ENCODE measurements around the gene PIAS4.

Gene PIAS4

DNA sequence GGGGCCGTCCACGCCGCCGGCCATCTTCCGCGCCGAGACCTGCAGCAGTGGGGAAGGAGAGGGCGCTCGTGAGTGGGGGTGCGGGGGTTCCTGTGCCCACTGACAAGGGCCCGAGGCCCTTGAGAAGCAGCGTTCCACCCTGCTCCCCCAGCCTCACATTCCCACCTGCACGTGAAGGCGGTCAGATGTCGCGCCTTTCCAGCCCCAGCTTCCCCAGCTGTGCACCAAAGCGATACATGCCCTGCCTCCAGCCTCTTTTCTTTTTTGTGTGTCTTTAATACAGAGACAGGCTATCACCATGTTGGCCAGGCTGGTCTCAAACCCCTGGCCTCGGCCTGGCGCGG lies 47.6 kb downstream of the PIAS4 start:
- Histone ChIP-seq H3K9me3 (ENCODE audit: control insufficient read depth in 2 of 2, low read length in 2 of 2) (no peaks in the 10 kb centered on the region), H3K4me1 (ENCODE audit: control insufficient read depth, insufficient read depth, low read length) (peaks cover 49% of the 10 kb centered on the region), H3K27ac (ENCODE audit: low read length) (no peak overlapping the region), H3K27me3 (ENCODE audit: control insufficient read depth in 1 of 2, insufficient read depth in 2 of 2, low read length in 2 of 2) (no peaks in the 10 kb centered on the region), H3K4me3 (ENCODE audit: low read length in 2 of 2) (no peak overlapping the region), H3K9ac (ENCODE audit: low read length in 2 of 2) (no peak overlapping the region), H3K36me3 (ENCODE audit: control insufficient read depth in 2 of 2, insufficient read depth in 2 of 2, low read length in 2 of 2) (peaks cover 26 to 28% of the 10 kb centered on the region in 2 donors)

DNA sequence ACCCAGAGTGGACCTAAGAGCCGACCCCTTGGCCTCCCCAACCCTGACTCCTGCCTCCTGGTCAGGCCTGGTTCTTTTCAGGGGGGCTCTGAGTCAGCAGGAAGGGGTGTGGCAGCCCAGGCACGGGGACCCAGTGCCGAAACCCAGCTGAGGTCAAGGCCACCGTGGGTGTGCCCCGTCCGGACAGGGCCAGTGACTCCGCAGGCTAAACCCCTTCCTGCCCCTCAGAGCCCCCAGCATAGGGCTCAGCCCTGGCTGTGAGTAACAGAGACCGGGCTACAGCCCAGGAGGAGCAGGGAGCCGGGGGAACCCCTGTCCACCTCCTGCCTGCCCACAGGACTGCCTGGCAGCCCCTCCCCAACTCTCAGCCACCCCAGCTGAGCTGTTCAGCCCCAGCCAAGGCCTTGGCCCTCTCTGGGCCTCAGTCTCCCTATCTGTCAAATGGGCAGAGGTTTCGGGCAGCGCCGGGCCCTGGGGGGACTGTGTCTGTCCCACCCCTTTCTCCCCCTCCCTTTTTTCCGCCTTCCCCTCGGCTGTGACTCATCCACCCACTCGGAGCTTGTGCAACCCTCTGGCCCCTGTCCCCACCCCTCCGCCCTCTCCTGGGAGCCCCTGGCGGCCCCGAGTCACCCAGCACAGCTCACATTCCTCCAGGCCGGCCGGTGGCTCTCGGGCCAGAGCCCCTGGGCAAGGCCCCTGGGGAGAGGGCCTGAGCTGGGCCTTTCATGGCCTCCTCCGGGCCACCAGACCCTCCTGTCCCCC lies 50.6 kb downstream of the PIAS4 start:
- H3K27me3 ChIP-seq (ENCODE audit: control insufficient read depth in 1 of 2, insufficient read depth in 2 of 2, low read length in 2 of 2), result no peaks in the 10 kb centered on the region
- peaks cover 67% of the 10 kb centered on the region for H3K4me1 ChIP-seq (ENCODE audit: control insufficient read depth, insufficient read depth, low read length)

DNA sequence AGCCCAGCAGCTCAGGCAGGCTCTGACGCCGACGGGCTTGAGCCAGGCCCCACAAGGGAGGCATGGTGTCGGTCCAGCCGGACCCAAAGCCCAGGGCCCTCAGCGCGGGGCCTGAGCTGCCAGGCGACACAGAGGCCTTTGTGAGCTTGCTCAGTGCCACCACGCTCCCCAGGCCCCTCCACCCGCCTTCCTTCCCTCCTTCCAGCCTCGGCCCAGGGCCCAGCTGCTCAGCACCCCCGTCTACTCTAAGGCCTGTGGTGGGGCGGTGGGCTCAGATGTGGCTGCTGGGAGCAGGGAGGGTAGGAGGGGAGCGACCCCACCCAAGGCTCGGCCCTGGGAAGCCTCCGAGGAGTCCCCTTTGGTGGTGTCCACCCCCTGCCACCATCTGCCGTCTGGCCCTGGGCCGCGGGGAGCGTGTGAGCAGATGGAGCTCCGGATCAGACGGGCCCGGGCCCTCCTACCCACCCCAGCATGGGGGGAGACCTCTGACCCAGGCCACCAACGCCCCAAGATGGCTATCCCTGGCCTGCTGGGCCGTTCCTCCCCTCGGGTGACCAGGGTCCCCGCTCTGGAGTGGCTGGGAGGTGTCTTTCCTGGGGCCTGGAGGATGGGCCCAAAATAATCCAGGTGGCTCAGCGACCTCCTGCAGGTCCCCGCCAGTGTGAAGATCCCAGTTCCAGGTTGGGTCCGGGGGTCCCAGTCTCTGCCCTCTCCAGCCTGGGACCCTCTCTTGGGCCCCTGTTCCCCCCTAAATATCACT lies 51.3 kb downstream of the PIAS4 start:
- Histone ChIP-seq H3K9ac (ENCODE audit: low read length in 2 of 2) (peak overlapping the region; percentile 62 to 69), H3K4me3 (ENCODE audit: low read length in 2 of 2) (peak overlapping the region; percentile 31 to 59), H3K9me3 (ENCODE audit: control insufficient read depth in 2 of 2, low read length in 2 of 2) (no peaks in the 10 kb centered on the region), H3K27me3 (ENCODE audit: control insufficient read depth in 1 of 2, insufficient read depth in 2 of 2, low read length in 2 of 2) (no peaks in the 10 kb centered on the region), H3K27ac (ENCODE audit: low read length) (peak overlapping the region; percentile 90), H3K4me1 (ENCODE audit: control insufficient read depth, insufficient read depth, low read length) (peaks cover 67% of the 10 kb centered on the region), H3K36me3 (ENCODE audit: control insufficient read depth in 2 of 2, insufficient read depth in 2 of 2, low read length in 2 of 2) (peaks cover 9 to 10% of the 10 kb centered on the region in 2 donors)

More for the DNA sequence above, 50.6 kb downstream of the PIAS4 start:
- Histone ChIP-seq H3K9me3 (ENCODE audit: control insufficient read depth in 2 of 2, low read length in 2 of 2) (no peaks in the 10 kb centered on the region), H3K4me3 (ENCODE audit: low read length in 2 of 2) (peak overlapping the region in 1 of 2 donors; percentile 59), H3K27ac (ENCODE audit: low read length) (peak overlapping the region; percentile 90), H3K9ac (ENCODE audit: low read length in 2 of 2) (peak overlapping the region; percentile 42 to 62), H3K36me3 (ENCODE audit: control insufficient read depth in 2 of 2, insufficient read depth in 2 of 2, low read length in 2 of 2) (peaks cover 17 to 18% of the 10 kb centered on the region in 2 donors)

DNA sequence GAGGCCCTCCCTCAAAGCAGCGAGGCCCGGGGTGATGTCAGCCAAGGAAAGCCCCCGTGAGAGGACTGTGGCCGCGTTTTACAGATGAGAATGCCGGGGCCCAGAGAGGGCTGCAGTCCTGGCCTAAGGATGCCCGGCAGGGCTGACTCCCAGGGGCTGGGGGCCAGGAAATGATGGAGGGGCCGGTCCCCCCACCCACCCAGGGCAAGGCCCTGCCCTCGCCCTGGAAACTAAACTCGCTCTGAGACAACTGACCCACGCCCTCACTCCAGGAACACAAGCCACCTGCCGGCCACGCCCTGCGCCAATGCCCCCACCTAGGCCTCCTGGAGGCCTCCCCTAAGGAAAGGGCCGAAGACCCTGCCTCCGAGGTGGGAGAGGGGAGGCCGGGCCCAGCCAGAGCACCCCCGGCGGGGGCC lies 51.9 kb downstream of the PIAS4 start:
- peak overlapping the region; percentile 62 to 69 for H3K9ac ChIP-seq (ENCODE audit: low read length in 2 of 2)
- H3K9me3 ChIP-seq (ENCODE audit: control insufficient read depth in 2 of 2, low read length in 2 of 2), result no peaks in the 10 kb centered on the region
- H3K4me3 ChIP-seq (ENCODE audit: low read length in 2 of 2), result peak overlapping the region in 1 of 2 donors; percentile 59
- H3K27ac ChIP-seq (ENCODE audit: low read length), result peak overlapping the region; percentile 90
- peaks cover 72% of the 10 kb centered on the region for H3K4me1 ChIP-seq (ENCODE audit: control insufficient read depth, insufficient read depth, low read length)
- H3K36me3 ChIP-seq (ENCODE audit: control insufficient read depth in 2 of 2, insufficient read depth in 2 of 2, low read length in 2 of 2), result peaks cover 8% of the 10 kb centered on the region in 2 donors
- no peaks in the 10 kb centered on the region for H3K27me3 ChIP-seq (ENCODE audit: control insufficient read depth in 1 of 2, insufficient read depth in 2 of 2, low read length in 2 of 2)

DNA sequence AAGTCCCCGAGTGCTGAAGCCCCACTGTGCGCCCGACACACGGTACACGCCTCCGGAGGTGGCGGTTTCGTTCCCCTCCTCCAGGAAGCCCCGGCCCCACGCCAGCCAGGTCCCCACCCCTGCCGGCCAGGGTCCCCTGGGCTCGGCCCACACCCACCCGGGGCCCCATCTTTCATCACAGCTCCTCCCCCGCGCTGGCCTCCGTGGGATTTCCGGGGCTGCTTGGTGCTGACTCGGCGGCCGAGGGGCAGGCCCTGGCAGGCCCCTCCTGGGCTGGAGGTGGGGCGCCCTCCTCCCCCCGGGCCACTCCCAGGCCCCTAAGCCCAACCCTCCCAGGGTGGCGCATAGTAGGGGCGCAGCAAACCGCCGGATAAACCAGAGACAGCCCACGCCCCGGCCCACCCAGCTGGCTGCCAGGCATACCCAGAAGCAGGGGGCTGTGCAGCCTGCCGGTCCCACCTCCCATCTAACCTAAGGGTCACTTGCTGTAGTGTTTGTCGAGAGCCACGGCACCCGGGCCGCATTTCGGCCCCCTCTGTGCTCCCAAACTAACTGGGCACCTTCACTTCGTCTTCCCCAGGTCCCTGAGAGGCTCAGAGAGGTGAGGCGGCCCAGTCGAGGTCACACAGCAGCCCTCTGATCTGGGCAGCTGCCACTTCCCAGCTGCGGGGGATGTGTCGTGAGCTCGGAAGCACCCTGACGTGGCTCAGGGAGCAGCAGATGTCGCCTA lies 52.5 kb downstream of the PIAS4 start:
- H3K9ac ChIP-seq (ENCODE audit: low read length in 2 of 2), result peak overlapping the region; percentile 60 to 69
- H3K4me3 ChIP-seq (ENCODE audit: low read length in 2 of 2), result peak overlapping the region in 1 of 2 donors; percentile 80

DNA sequence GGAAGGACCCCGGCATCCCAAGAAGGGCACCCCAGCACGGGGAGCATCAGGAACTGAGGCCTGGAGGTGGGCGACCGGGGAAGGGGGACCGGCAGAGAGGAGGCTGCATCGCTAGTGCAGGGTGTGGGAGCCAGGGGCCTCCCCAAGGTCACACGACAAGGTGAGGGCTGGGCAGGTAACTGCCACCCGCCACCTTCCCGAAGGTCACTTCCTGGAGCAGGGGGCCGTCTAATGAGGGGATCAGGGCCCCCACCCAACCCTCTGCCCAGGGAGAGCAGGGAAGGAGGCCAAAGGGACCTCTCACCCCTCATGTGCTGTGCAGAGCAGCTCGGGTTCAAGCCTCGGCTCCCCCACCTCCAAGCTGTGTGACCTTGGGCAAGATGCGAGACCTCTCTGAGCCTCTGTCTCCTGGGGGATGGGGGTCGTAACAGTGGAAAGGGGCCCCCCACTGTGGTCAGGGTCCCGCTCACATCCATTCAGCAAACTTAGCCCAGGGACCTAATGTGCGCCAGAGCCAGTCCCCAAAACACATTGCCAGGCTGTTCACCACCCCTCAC lies 53.2 kb downstream of the PIAS4 start:
- Histone ChIP-seq H3K4me3 (ENCODE audit: low read length in 2 of 2) (peak overlapping the region; percentile 43 to 80), H3K4me1 (ENCODE audit: control insufficient read depth, insufficient read depth, low read length) (peaks cover 73% of the 10 kb centered on the region), H3K9me3 (ENCODE audit: control insufficient read depth in 2 of 2, low read length in 2 of 2) (no peaks in the 10 kb centered on the region), H3K9ac (ENCODE audit: low read length in 2 of 2) (peak overlapping the region; percentile 60 to 69), H3K36me3 (ENCODE audit: control insufficient read depth in 2 of 2, insufficient read depth in 2 of 2, low read length in 2 of 2) (peaks cover 2 to 3% of the 10 kb centered on the region in 2 donors), H3K27me3 (ENCODE audit: control insufficient read depth in 1 of 2, insufficient read depth in 2 of 2, low read length in 2 of 2) (no peaks in the 10 kb centered on the region), H3K27ac (ENCODE audit: low read length) (peak overlapping the region; percentile 90)

More for the DNA sequence above, 52.5 kb downstream of the PIAS4 start:
- Histone ChIP-seq H3K27ac (ENCODE audit: low read length) (peak overlapping the region; percentile 90), H3K36me3 (ENCODE audit: control insufficient read depth in 2 of 2, insufficient read depth in 2 of 2, low read length in 2 of 2) (peaks cover 3 to 4% of the 10 kb centered on the region in 2 donors), H3K4me1 (ENCODE audit: control insufficient read depth, insufficient read depth, low read length) (peaks cover 74% of the 10 kb centered on the region), H3K9me3 (ENCODE audit: control insufficient read depth in 2 of 2, low read length in 2 of 2) (no peaks in the 10 kb centered on the region), H3K27me3 (ENCODE audit: control insufficient read depth in 1 of 2, insufficient read depth in 2 of 2, low read length in 2 of 2) (no peaks in the 10 kb centered on the region)

DNA sequence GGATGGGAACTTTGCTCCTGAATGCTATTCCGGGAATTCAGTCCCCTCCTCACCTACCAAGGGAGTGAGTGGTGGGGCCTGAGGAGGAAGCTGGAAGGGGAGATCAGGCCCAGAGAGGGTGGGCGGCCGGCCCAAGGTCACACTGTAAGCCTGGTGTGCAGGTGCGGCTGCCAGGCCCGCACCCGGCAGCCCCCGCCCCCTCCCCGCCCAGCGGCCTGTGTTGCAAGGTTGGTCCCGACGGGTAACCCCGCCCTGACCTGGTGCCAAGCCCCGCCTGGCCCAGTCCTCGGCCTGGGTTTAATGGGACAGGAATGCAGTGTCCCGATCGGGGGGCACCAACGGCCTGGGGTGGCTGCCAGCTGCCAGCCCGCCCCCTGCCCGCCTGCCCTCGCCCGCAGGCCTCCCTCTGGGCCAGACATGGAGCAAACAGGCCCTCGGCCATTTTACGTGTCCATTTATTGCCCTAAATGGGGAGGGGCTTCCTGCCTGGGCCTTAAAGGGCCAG lies 53.7 kb downstream of the PIAS4 start:
- H3K4me1 ChIP-seq (ENCODE audit: control insufficient read depth, insufficient read depth, low read length), result peaks cover 68% of the 10 kb centered on the region
- peaks cover 0 to 2% of the 10 kb centered on the region in 2 donors for H3K36me3 ChIP-seq (ENCODE audit: control insufficient read depth in 2 of 2, insufficient read depth in 2 of 2, low read length in 2 of 2)
- peak overlapping the region; percentile 90 for H3K27ac ChIP-seq (ENCODE audit: low read length)
- H3K27me3 ChIP-seq (ENCODE audit: control insufficient read depth in 1 of 2, insufficient read depth in 2 of 2, low read length in 2 of 2), result no peaks in the 10 kb centered on the region
- H3K9ac ChIP-seq (ENCODE audit: low read length in 2 of 2), result peak overlapping the region; percentile 60 to 69
- peak overlapping the region; percentile 49 to 80 for H3K4me3 ChIP-seq (ENCODE audit: low read length in 2 of 2)
- H3K9me3 ChIP-seq (ENCODE audit: control insufficient read depth in 2 of 2, low read length in 2 of 2), result no peaks in the 10 kb centered on the region

DNA sequence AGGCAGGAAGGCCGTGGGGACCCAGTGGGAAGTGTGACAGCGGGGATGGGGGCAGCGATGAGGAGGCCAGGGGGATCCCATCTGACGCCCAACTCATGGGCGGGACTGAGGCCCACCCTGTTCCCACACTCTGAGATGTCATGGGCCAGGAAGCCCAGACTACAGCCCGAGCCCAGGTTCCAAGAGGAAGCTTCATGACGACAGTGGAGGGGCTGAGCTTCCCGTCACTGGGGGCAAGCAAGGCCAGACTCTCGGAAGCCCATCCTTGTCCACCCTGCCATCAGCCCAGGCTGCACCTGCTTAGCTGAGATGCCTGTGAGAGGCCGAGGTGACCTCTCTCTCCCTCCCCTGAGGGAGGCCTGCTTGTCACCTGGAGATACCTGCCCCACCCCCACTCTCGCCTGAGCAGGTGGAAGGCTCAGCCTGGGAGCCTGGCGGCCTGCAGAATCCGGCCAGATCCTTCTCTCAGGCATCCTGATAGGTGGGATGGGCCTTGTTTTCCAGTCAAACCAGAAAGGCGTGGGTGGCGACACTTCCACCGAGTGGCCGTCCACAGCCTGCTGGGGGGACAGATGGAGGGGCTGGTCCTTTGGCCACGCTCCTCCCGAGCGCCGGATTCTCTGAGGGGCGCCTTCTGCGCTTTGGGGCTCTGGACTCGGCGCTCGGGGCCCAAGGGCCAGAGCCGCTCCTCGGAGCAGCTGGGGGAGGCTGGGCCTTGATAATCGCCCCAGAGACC lies 54.3 kb downstream of the PIAS4 start:
- H3K36me3 ChIP-seq (ENCODE audit: control insufficient read depth in 2 of 2, insufficient read depth in 2 of 2, low read length in 2 of 2), result peaks cover 0 to 2% of the 10 kb centered on the region in 2 donors
- H3K9ac ChIP-seq (ENCODE audit: low read length in 2 of 2), result peak overlapping the region; percentile 60 to 69
- H3K4me1 ChIP-seq (ENCODE audit: control insufficient read depth, insufficient read depth, low read length), result peaks cover 68% of the 10 kb centered on the region
- H3K4me3 ChIP-seq (ENCODE audit: low read length in 2 of 2), result peak overlapping the region; percentile 49 to 80
- peak overlapping the region; percentile 90 for H3K27ac ChIP-seq (ENCODE audit: low read length)
- H3K9me3 ChIP-seq (ENCODE audit: control insufficient read depth in 2 of 2, low read length in 2 of 2), result no peaks in the 10 kb centered on the region
- no peaks in the 10 kb centered on the region for H3K27me3 ChIP-seq (ENCODE audit: control insufficient read depth in 1 of 2, insufficient read depth in 2 of 2, low read length in 2 of 2)

DNA sequence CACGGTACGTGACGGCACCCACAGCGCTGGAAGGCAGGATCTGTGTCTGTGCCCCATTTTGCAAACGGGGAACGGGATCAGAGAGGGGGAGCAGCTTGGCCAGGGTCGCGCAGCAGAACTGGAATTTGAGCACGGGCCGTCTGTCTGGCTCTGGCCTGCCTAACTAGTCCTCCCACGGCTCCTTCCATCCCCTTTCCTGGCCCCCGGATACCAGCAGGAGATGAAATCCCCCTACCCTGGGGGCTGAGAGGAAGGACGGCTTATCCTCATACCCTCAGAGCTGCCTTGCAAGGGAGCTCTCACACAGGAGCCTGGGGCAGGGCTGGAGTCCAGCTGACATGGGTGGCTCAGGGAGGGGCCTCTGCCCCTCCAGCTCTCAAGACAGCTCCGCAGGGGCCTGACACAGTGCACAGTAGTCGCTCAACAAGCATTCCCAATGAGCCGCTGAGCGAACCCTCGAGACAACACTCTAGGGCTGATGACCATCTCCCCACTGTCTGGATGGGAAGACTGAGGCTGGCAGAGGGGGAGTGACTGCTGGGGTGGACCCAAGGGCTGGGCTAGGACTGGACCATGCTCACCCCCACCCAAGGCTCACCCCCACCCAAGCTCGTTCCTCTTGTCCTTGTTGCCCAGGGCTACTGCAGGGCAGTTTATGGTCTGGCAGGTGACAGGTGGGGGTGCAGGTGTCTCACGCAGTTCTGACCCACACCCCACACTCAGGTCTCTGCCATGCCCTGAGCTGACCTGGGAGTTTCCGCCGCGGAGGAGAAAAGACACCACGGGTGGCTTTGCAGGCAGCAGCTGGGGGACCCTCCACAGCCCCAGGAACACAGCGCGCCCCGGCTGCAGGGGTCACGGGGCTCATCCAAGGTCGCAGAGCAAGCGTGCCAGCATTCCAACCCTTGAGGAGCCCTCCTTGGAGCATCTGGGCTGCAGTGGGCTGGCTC lies 55.2 kb downstream of the PIAS4 start:
- H3K9me3 ChIP-seq (ENCODE audit: control insufficient read depth in 2 of 2, low read length in 2 of 2), result no peaks in the 10 kb centered on the region
- peaks cover 68% of the 10 kb centered on the region for H3K4me1 ChIP-seq (ENCODE audit: control insufficient read depth, insufficient read depth, low read length)
- no peaks in the 10 kb centered on the region for H3K27me3 ChIP-seq (ENCODE audit: control insufficient read depth in 1 of 2, insufficient read depth in 2 of 2, low read length in 2 of 2)
- H3K27ac ChIP-seq (ENCODE audit: low read length), result peak overlapping the region; percentile 90
- peak overlapping the region; percentile 80 for H3K4me3 ChIP-seq (ENCODE audit: low read length in 2 of 2)
- peaks cover 0 to 2% of the 10 kb centered on the region in 2 donors for H3K36me3 ChIP-seq (ENCODE audit: control insufficient read depth in 2 of 2, insufficient read depth in 2 of 2, low read length in 2 of 2)
- peak overlapping the region in 1 of 2 donors; percentile 83 for H3K9ac ChIP-seq (ENCODE audit: low read length in 2 of 2)

Measured in stomach smooth muscle (tissue), 2 donors.